HG03097 (cell line): ENCODE measurements around the gene NEU2.
"Not testable (repeated sequence)": the region's sequence is repeated elsewhere in the genome, so short reads cannot be mapped to it uniquely, and the experiment has no call there.

Source experiments
- ATAC-seq: cut with Tn5 transposase; IDR thresholded peaks from one replicate; pipeline ENCODE4 v1.9.1; 2021; ENCODE audit not compliant: unreplicated experiment, low FRiP score

NEU2 gene

GRCh38 chr2:233009661-233010060 lies 22.8 kb upstream of the NEU2 start:
- no peak for ATAC-seq

DNA sequence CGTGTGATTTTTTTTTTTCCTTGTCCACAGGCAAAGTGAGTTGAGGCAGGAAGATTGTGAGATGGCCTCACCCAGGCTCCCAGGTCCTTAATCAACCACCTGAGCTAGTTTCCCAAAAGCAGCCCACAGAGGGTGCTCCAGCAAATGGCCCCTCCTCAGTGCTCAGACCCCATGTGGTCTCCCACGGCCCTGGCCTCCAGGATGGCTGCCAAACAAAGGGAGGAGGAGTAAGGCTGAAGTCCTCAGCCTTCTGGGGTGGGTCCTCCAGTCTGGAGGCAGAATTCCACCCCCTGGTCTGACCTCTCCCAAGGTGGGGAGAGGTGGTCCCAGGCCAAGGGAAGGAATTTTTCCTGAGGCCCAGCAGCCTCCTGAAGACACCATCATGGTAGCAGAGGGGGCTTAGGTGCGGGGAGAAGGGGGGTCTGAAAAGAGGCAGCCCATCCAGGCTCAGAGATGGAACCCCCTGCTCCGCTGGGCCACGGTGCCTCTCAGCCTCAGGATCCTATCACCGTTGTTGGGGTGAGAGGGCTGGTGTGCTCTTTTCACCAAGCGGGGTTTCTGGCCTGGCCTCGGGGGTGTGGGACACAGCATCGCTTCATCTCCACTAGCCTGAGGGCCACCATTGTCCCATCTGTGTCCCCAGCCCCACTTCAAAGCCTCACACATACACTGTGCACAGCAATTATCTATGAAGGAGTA lies 21.8 kb upstream of the NEU2 start:
- ATAC-seq = no peak

- ATAC-seq = no peak
Observed at GRCh38 chr2:233011268-233011650, 21.2 kb upstream of the NEU2 start.

- no peak for ATAC-seq
Observed at GRCh38 chr2:233011702-233012131, 20.8 kb upstream of the NEU2 start.

- no peak for ATAC-seq
Observed at GRCh38 chr2:233012301-233012971, 20.0 kb upstream of the NEU2 start.

DNA sequence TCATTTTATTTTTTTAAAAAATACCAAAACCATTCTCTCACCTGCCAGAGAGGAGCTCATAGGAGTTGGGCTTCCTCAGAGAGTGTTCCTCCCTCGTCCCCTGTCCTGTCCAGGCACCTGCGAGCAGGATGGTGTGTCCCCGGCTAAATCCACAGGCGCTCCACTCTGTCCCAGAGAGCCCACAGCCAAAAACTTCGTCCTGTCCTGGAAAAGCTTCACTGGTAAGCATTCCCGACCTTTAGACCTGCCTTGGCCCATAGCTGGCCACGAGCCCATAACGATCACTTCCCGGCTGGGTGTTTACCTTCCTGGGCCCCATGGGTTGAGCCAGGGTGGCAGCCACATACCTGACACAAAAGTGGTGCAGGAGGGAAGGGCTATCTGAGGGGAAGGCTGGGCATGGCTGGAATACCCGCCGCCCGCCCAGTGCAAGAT lies 19.4 kb upstream of the NEU2 start, which contains the start of gene NGEF:
Gene NGEF (minus strand): TSS at position 230 of the 435 bp plus-strand sequence. CDS start 38,366 bp downstream, outside the sequence.
- no peak for ATAC-seq

GRCh38 chr2:233013650-233014049 lies 18.8 kb upstream of the NEU2 start:
- ATAC-seq = no peak

- no peak for ATAC-seq
Observed at GRCh38 chr2:233015019-233015645, 17.3 kb upstream of the NEU2 start.

DNA sequence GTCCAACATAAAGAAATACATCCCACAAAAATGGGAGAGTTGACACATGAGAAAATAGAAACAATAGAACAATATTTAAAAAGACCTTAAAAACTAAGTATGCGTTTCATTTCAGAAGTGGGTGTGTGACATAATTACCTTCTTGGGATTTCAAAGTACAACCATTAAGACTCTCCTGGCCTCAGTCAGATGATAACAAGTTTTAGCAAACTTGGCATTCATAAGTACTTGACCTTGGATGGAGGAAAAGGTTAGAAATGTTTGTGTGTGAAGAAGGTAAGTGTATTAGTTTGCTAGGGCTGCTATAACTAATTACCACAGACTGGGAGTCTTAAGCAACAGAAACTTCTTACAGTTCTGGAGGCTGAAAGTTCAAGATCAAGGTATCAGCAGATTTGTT lies 14.5 kb upstream of the NEU2 start:
- no peak for ATAC-seq

DNA sequence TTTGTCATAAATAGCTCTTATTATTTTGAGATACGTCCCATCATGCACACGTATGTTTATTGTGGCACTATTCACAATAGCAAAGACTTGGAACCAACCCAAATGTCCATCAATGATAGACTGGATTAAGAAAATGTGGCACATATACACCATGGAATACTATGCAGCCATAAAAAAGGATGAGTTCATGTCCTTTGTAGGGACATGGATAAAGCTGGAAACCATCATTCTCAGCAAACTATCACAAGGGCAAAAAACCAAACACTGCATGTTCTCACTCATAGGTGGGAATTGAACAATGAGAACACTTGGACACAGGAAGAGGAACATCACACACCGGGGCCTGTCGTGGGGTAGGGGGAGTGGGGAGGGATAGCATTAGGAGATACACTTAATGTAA lies 12.9 kb upstream of the NEU2 start:
- not testable (repeated sequence) for ATAC-seq

DNA sequence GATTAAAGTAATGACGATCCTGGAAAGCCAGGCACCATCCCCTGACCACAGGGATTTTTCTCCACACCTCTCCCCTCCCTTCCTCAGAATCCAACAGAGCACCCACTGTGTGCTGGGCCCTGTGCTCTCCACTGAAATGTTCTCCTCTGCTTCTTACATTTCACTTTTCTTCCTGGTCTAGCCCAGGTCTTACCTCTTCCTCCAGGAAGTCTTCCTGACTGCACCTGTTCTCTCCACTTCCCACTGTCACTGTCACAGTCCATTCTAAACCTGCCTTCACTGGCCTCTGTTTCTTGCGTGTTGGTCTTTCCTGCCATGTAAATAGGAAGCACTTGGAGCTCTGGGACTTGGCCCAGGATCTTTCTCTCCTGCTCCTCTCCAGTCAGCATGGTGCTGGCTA lies 12.0 kb upstream of the NEU2 start:
- no peak for ATAC-seq

DNA sequence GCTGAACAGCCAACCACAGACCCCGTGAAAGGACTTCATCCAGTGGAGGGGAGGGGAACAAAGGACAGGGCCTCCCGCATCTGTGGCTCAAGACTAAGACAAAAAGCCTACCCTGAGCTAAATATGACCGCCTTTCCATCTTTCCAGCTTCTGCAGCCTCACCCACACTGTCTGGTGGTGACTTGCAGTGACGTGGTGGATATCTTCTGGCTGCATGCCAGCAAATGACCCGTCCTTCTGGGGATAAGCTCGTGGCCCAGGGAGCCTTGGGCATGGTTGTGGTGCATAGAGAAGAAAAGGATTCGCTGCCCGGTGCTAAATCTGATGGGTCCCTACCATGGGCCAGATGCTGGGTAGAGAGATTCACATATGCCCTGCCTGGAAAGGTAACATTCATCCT lies 10.7 kb upstream of the NEU2 start:
- no peak for ATAC-seq

- no peak for ATAC-seq
Observed at GRCh38 chr2:233022561-233022960, 9.9 kb upstream of the NEU2 start.

- ATAC-seq = no peak
Observed at GRCh38 chr2:233023007-233023760, 9.3 kb upstream of the NEU2 start.

DNA sequence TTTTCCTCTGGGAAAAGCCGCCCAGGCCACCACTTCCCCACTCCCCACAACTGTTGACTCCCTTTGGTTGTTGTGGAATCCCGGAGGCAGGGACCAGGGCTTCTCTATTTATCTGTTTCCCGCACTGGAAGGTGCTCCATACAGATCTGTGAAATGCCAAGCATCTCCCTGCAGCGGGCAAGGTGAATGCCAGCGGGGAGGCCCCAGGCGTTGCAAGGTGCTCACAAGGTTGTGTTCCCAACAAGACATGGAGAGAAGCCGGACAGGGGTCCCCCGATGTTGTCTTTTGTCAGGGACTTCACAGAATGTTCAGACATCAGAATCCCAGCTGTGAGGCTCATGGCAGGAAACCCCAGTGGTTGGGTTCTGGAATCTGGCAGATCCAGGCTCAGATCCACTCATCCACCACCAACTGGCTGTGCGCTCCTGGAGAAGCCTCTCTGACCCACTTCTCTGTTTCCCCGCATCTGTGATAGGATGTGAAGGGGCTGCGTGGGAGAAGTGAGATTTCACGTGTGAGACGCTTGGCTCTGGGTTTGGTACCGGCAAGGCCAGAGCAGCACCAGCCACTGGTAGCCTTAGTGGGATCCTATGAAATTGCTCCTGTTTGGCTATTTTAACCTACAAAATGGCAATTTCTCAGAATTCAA lies 8.6 kb upstream of the NEU2 start:
- no peak for ATAC-seq

DNA sequence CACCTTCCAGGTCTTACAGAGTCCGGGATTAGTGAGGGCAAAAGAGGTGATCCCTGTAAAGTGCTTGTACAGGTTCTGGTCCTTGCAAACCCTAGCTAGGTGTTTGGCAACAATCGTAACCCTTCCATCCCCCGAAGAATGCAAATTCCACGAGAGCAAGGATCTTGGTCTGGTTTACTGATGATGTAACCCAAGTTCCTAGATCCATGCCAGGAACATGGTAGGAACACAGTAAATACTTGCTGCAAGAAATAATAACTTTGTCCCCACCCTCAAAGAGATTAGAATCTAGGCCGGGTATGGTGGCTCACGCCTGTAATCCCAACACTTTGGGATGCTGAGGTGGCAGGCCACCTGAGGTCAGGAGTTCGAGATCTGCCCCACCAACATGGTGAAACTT lies 6.8 kb upstream of the NEU2 start:
- no peak for ATAC-seq

- no peak for ATAC-seq
Observed at GRCh38 chr2:233026198-233026813, 6.2 kb upstream of the NEU2 start.

GRCh38 chr2:233029321-233029720 lies 3.2 kb upstream of the NEU2 start:
- no peak for ATAC-seq

GRCh38 chr2:233031556-233032500 lies 644 bp upstream of the NEU2 start:
- ATAC-seq = no peak
